GM23248 (cell line): Measurements from ENCODE around the gene PTPRK.

Experiments
- EZH2 ChIP-seq: fragments of 200-600 bp; sonication (generic); IDR thresholded peaks from 2 replicates; pipeline ENCODE4 v1.6.1; 2018; ENCODE audit warnings: antibody characterized with exemption, mild to moderate bottlenecking; ENCODE audit not compliant: insufficient read depth, poor library complexity, severe bottlenecking
- EZH2phosphoT487 ChIP-seq: fragments of 200-600 bp; sonication (generic); IDR thresholded peaks from 2 replicates; pipeline ENCODE4 v1.6.1; 2018; ENCODE audit warnings: antibody characterized with exemption, moderate library complexity, mild to moderate bottlenecking, low read depth; ENCODE audit not compliant: insufficient read depth

DNA sequence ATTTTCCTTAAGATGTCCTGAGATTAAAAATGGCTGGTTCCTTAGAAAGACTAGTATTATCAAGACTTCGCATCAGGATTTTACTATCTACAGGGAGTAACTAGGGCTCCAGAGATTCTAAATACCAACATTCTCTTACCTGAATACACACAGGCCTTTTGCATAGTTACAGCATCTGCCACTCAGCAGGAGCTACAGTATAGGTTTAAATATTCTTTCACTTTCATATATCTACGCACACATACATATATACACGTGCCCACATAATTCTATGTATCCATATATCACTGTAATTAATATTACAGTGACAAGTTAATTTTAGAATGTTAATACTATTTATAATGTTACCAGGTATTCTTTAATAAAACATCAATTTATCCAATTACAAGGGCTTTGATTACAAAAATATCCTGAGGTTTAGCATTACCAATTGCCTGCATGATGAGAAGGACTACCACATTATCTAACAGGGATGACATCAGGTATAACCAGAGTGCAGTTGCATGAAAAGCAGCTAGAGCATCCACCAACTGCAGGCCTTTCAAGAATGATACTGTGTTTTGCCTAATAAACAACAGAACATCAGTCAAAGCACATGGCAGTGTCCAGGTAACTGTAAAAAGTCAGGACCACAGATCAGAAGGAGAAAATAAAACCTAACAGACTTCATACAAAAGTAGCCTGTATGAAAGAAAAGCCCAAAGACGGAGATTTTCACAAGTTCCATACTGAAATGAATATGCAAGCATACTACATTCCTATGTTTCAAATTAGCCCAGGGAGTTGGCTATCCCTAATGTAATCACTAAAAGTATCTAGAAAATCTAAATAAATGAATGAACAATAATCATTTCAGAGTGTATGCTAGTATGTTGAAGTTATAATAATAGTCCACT is 268.7 kb downstream of the PTPRK start:
- no peak for TF ChIP-seq EZH2phosphoT487
- no peak for TF ChIP-seq EZH2
